Esophagus squamous epithelium (tissue), 4 donors: ENCODE results near the gene SEMA6A.

Source experiments
- POLR2A ChIP-seq, 4 donors: fragments of 450-650 bp; IDR thresholded peaks; one replicate each; pipeline ENCODE4 v1.6.1; 2017; ENCODE audit warnings: antibody characterized with exemption in 4 of 4, mild to moderate bottlenecking in 4 of 4, moderate library complexity in 3 of 4
- TF ChIP-seq, protein P1 (sequence below), 6 experiments: fragments of 450-650 bp in 4 of 6; fragments of 200-600 bp in 2 of 6; sonication (generic) in 2 of 6; IDR thresholded peaks; one replicate each; pipeline ENCODE4 v1.5.1; 2016 to 2019; ENCODE audit warnings: antibody characterized with exemption in 6 of 6, mild to moderate bottlenecking in 4 of 6, moderate library complexity in 4 of 6

DNA sequence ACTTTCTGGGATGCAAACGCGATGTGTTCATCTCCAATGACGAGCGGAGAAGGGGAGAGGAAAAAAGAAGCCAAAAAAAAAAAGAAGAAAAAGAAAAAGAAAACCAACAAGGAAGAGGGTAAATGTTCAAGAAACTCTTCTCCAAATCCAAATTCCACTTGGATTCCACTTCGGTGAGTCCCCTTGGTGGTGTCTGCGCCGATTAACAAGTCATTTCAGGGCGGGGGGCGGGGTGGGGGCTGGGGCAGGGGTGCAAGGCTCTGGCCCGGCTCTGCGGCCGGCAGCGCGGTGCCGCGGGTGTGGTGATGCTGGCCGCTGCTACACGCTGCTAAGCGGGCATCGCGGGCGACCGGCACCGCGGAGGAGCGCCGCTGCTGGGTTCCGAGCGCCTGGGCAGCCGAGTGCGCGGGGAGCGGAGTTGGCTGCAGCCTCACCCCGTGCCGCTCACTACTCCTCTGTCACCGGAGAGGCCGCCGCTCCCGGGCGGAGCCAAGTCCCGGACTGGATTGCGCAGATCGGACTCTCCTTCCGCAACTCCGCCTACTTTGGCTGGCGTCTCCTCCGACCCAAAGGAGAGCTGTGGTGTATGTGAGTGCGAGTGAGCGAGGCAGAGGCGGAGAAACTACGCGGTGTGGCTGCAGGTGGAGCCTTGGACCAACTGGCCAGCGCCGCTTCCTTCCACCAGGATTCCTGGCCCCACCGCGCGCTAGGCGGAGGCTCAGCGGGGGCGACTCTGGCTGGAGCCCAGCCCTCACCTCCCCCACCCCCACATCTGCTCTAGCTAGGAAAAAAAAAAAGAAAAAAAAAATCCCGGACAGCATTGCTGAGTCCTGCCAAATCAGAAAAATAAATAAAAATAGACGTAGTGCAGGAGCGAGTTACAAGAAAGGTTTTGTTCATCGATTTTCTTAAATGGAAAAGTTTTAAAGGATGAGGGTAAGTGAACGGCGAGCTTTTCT, at the start of gene SEMA6A:
- TF ChIP-seq, protein P1, sequence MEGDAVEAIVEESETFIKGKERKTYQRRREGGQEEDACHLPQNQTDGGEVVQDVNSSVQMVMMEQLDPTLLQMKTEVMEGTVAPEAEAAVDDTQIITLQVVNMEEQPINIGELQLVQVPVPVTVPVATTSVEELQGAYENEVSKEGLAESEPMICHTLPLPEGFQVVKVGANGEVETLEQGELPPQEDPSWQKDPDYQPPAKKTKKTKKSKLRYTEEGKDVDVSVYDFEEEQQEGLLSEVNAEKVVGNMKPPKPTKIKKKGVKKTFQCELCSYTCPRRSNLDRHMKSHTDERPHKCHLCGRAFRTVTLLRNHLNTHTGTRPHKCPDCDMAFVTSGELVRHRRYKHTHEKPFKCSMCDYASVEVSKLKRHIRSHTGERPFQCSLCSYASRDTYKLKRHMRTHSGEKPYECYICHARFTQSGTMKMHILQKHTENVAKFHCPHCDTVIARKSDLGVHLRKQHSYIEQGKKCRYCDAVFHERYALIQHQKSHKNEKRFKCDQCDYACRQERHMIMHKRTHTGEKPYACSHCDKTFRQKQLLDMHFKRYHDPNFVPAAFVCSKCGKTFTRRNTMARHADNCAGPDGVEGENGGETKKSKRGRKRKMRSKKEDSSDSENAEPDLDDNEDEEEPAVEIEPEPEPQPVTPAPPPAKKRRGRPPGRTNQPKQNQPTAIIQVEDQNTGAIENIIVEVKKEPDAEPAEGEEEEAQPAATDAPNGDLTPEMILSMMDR (IDR thresholded peaks at IDR 0.05), result peak in 3 of 6 experiments; percentile 9 to 17 (median 13)
- TF ChIP-seq POLR2A (IDR thresholded peaks at IDR 0.05), result peak in 3 of 4 donors; percentile 40 to 86 (median 57)
